Activated B cell treated with CpG ODN at 0.5 μM for 24 hours (primary cell): ENCODE results near the gene DDIAS. TPM values are rescaled to one million over a fixed set of nuclear protein-coding genes. Genes with fewer than 3 reads are reported as not detected.
"Not testable (repeated sequence)": the region's sequence is repeated elsewhere in the genome, so short reads cannot be mapped to it uniquely, and the experiment has no call there.

Experiments
- ATAC-seq: fragments of 200-7000 bp; cut with Tn5 transposase; one replicate; pipeline ENCODE4 v1.10.0; 2021; ENCODE audit warnings: low read depth, mild to moderate bottlenecking, moderate library complexity
- CTCF ChIA-PET: fragments of 350-600 bp; sonication (Branson Sonifier 250); formaldehyde crosslinking; loops from one replicate; lab custom pipeline; 2021; ENCODE audit warnings: antibody characterized with exemption; lab: Charles Lee
- POLR2A ChIA-PET: fragments of 350-600 bp; sonication (Branson Sonifier 250); formaldehyde crosslinking; loops from one replicate; lab custom pipeline; 2021; ENCODE audit warnings: antibody characterized with exemption; lab: Charles Lee
- DNase-seq: peaks from one replicate; pipeline ENCODE4 v3.0.0; 2022
- H3K27ac Mint-ChIP-seq: one replicate; pipeline ENCODE4 v1.8.0; 2020; ENCODE audit warnings: mixed read lengths
- H3K27me3 Mint-ChIP-seq: one replicate; pipeline ENCODE4 v1.8.0; 2021; ENCODE audit warnings: mixed read lengths
- H3K36me3 Mint-ChIP-seq: one replicate; pipeline ENCODE4 v1.8.0; 2021; ENCODE audit warnings: low read depth, mixed read lengths
- H3K4me1 Mint-ChIP-seq: one replicate; pipeline ENCODE4 v1.8.0; 2021; ENCODE audit warnings: mixed read lengths
- H3K4me3 Mint-ChIP-seq: one replicate; pipeline ENCODE4 v1.8.0; 2020; ENCODE audit warnings: mild to moderate bottlenecking, mixed read lengths
- H3K9me3 Mint-ChIP-seq: one replicate; pipeline ENCODE4 v1.8.0; 2020; ENCODE audit warnings: mixed read lengths
- intact Hi-C: fragments of 100-400 bp; cut with micrococcal nuclease; formaldehyde crosslinking; loops from one replicate; pipeline ENCODE4 v1.15.1; 2024
- total RNA-seq: library from RNA; stranded (reverse); gene quantifications from 2 replicates; pipeline ENCODE4 v1.2.3, GENCODE V29; 2022
- TF ChIP-seq, protein P1 (sequence below): fragments of 200-600 bp; IDR thresholded peaks from one replicate; pipeline ENCODE4 v1.8.0; 2022; ENCODE audit warnings: antibody characterized with exemption, mild to moderate bottlenecking

The DDIAS gene
- total RNA-seq, 1 donor from 2014 or later: 4.7 TPM

GRCh38 chr11:82908311-82908710, 6.8 kb downstream of the DDIAS start:
- TF ChIP-seq, protein P1, sequence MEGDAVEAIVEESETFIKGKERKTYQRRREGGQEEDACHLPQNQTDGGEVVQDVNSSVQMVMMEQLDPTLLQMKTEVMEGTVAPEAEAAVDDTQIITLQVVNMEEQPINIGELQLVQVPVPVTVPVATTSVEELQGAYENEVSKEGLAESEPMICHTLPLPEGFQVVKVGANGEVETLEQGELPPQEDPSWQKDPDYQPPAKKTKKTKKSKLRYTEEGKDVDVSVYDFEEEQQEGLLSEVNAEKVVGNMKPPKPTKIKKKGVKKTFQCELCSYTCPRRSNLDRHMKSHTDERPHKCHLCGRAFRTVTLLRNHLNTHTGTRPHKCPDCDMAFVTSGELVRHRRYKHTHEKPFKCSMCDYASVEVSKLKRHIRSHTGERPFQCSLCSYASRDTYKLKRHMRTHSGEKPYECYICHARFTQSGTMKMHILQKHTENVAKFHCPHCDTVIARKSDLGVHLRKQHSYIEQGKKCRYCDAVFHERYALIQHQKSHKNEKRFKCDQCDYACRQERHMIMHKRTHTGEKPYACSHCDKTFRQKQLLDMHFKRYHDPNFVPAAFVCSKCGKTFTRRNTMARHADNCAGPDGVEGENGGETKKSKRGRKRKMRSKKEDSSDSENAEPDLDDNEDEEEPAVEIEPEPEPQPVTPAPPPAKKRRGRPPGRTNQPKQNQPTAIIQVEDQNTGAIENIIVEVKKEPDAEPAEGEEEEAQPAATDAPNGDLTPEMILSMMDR: no peak
- peaks cover 6% of the 10 kb centered on the region for H3K9me3 Mint-ChIP-seq
- H3K27me3 Mint-ChIP-seq: no peaks in the 10 kb centered on the region
- ATAC-seq: no peak
- H3K4me1 Mint-ChIP-seq: peaks cover 32% of the 10 kb centered on the region
- no peak for DNase-seq
- H3K27ac Mint-ChIP-seq: peak overlapping the region; percentile 57
- ChIA-PET CTCF (interaction anchor here (1.3 to 6.1 kb wide), 3 partner anchors 18 to 341 kb away, joined by 4 to 34 read pairs (median 30); partner anchors contain the start of gene PCF11), POLR2A (interaction anchor here (1.0 to 1.3 kb wide), 5 partner anchors 11 to 285 kb away, joined by 3 to 4 read pairs (median 3); partner anchors contain the start of gene ANKRD42)
- intact Hi-C loops: loop anchor here (5.0 kb wide), 1 partner anchor 69 kb away; no protein-coding TSS in a partner anchor
- peaks cover 6% of the 10 kb centered on the region for H3K36me3 Mint-ChIP-seq
- H3K4me3 Mint-ChIP-seq: no peak overlapping the region

DNA sequence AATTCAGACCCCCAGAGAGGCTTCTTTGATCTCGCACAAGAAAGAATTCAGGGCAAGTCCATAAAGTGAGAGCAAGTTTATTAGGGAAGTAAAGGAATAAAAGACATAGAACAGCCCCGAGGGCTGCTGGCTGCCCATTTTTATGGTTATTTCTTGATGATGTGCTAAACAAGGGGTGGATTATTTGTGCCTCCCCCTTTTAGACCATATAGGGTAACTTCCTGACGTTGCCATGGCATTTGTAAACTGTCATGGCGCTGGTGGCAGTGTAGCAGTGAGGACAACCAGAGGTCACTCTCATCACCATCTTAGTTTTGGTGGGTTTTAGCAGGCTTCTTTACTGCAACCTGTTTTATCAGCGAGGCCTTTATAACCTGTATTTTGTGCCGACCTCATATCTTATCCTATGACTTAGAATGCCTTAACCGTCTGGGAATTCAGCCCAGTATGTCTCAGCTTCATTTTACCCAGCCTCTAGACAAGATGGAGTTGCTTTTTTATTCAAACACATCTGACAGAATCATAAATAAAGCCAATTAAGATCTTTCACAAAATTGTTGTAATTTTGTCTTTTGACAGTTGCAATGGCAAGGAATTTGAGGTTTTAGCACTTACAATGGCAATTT, 7.6 kb downstream of the DDIAS start:
- Mint-ChIP-seq H3K9me3 (peaks cover 6% of the 10 kb centered on the region), H3K36me3 (peaks cover 6% of the 10 kb centered on the region), H3K27me3 (no peaks in the 10 kb centered on the region), H3K27ac (peak overlapping the region; percentile 57), H3K4me1 (peaks cover 32% of the 10 kb centered on the region), H3K4me3 (no peak overlapping the region)
- ATAC-seq: no peak
- no peak for DNase-seq
- CTCF ChIA-PET: interaction anchor here (1.6 to 6.1 kb wide), 2 partner anchors 17 to 341 kb away, joined by 7 to 34 read pairs; no protein-coding TSS in a partner anchor
- intact Hi-C loops: loop anchor here (5.0 kb wide), 1 partner anchor 68 kb away; no protein-coding TSS in a partner anchor
- TF ChIP-seq, protein P1: no peak
- POLR2A ChIA-PET: interaction anchor here (1.0 to 1.2 kb wide), 3 partner anchors 11 to 18 kb away, joined by 3 to 4 read pairs (median 3); no protein-coding TSS in a partner anchor

- Mint-ChIP-seq H3K36me3 (peaks cover 36% of the 10 kb centered on the region), H3K4me1 (peaks cover 73% of the 10 kb centered on the region), H3K27ac (peak overlapping the region; percentile 92), H3K9me3 (peaks cover 16% of the 10 kb centered on the region), H3K4me3 (peak overlapping the region; percentile 73)
- DNase-seq, H3K27me3 Mint-ChIP-seq, ATAC-seq, CTCF ChIA-PET: not testable (repeated sequence)
- POLR2A ChIA-PET: interaction anchor here (0.6 to 2.4 kb wide), 10 partner anchors 11 to 240 kb away, joined by 3 to 26 read pairs (median 4); partner anchors contain the start of genes DDIAS, PCF11 and RAB30
- intact Hi-C loops: loop anchor here (1.0 to 5.0 kb wide), 2 partner anchors 144 to 273 kb away; partner anchors contain the start of gene ANKRD42
These were observed 18.2 kb downstream of the DDIAS start for GRCh38 chr11:82919786-82920185.

DNA sequence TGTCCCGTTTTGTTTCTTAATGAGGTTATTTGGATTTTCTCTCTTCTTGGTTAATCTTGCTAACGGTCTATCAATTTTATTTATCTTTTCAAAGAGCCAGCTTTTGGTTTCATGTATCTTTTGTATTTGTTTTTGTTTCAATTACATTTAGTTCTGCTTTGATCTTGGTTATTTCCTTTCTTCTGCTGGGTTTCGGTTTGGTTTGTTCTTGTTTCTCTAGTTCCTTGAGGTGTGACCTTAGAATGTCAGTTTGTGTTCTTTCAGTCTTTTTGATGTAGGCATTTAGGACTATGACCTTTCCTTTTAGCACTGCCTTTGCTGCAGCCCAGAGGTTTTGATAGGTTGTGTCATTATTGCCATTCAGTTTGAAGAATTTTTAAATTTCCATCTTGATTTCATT, 18.7 kb downstream of the DDIAS start:
- DNase-seq, ATAC-seq, H3K27me3 Mint-ChIP-seq, CTCF ChIA-PET: not testable (repeated sequence)
- POLR2A ChIA-PET: interaction anchor here (0.6 to 2.4 kb wide), 10 partner anchors 12 to 240 kb away, joined by 3 to 26 read pairs (median 4); partner anchors contain the start of genes DDIAS, PCF11 and RAB30
- Mint-ChIP-seq H3K27ac (peak overlapping the region; percentile 92), H3K36me3 (peaks cover 36% of the 10 kb centered on the region), H3K4me3 (peak overlapping the region; percentile 73), H3K4me1 (peaks cover 76% of the 10 kb centered on the region), H3K9me3 (peaks cover 16% of the 10 kb centered on the region)
- intact Hi-C loops: loop anchor here (1.0 to 5.0 kb wide), 2 partner anchors 143 to 272 kb away; partner anchors contain the start of gene ANKRD42

GRCh38 chr11:82922396-82923173, 21.0 kb downstream of the DDIAS start:
- POLR2A ChIA-PET: interaction anchor here (0.6 to 4.6 kb wide), 6 partner anchors 22 to 280 kb away, joined by 3 to 39 read pairs (median 4); partner anchors contain the start of genes DDIAS, PCF11 and PRCP
- H3K36me3 Mint-ChIP-seq: peaks cover 33% of the 10 kb centered on the region
- not testable (repeated sequence) for H3K27me3 Mint-ChIP-seq, ATAC-seq, DNase-seq
- intact Hi-C loops: loop anchor here (5.0 kb wide), 1 partner anchor 270 kb away; the partner anchor contains the start of gene ANKRD42
- H3K27ac Mint-ChIP-seq: peak overlapping the region; percentile 84
- H3K4me3 Mint-ChIP-seq: peak overlapping the region; percentile 66
- peaks cover 15% of the 10 kb centered on the region for H3K9me3 Mint-ChIP-seq
- CTCF ChIA-PET: interaction anchor here (1.0 to 1.5 kb wide), 2 partner anchors 55 to 144 kb away, joined by 3 to 4 read pairs; no protein-coding TSS in a partner anchor
- H3K4me1 Mint-ChIP-seq: peaks cover 84% of the 10 kb centered on the region
